Stimulated activated CD4-positive, alpha-beta T cell treated with anti-CD3 and anti-CD28 coated beads, Interleukin-4, amount 100 ng/mL, for 1 hour (primary cell): ENCODE data around the gene VBP1.
A peak's percentile ranks its signal among the peaks of the same experiment; 100 is the strongest.
"Not testable (repeated sequence)": the region's sequence is repeated elsewhere in the genome, so short reads cannot be mapped to it uniquely, and the experiment has no call there.

Experiments
- DNase-seq: peaks from one replicate; pipeline ENCODE4 v3.0.0-alpha.2; 2020

VBP1 gene, protein sequence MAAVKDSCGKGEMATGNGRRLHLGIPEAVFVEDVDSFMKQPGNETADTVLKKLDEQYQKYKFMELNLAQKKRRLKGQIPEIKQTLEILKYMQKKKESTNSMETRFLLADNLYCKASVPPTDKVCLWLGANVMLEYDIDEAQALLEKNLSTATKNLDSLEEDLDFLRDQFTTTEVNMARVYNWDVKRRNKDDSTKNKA

DNA sequence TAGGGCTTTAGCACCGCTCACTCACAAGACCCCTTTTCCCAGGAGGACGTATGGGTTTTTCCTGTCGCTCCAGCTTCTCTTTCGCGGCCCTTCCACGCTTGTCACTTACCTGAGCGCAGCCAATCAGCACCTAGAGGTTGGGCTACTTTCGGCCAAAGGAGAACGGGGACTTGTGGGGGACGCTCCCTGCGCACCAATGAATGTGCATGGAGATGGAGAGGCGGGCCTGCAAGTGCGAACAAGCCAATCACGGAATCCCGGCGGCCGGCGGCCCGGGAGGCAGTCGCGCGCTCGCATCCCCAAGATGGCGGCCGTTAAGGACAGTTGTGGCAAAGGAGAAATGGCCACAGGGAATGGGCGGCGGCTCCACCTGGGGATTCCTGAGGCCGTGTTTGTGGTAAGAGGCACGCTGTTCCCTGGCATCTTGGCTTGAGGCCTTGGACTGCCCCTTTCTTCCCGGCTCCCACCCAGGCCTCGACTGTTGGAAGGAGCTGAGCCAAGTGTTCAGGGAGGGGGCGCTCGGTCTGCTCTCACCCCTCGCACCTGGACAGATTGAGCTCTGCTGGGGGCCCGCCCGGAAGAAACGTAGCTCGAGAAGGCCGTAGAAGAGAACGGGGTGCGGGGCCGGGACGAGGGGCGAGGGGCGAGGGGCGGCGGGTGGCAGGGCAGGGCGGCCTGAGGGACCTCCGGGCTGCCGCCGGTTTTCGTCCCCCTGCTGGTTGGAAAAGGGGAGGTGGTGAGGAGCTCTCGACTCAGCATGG is at the start of gene VBP1:
VBP1 (plus strand) TSS at position 282 of the 761 bp plus-strand sequence; CDS start at position 305, 23 bp downstream.
- peak; percentile 82 for DNase-seq

DNA sequence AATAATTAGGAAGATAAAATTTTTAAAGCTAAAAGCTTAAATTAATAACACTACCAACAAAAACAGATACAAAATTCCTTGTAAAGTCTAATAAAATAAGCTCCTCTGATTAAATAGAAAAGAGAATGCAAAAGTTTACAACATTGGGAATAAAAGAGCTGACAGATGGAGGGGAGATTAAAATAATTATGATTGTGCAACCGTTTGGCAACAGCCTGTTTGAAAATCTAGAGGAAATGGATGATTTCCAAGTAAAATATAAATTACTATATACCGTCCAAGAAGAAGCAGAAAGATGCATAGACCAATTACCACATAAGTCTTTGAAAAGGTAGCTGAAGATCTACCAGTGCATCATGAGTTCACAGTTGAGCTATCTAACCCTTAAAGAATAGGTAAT is 46.4 kb upstream of the VBP1 start:
- DNase-seq: no peak

DNA sequence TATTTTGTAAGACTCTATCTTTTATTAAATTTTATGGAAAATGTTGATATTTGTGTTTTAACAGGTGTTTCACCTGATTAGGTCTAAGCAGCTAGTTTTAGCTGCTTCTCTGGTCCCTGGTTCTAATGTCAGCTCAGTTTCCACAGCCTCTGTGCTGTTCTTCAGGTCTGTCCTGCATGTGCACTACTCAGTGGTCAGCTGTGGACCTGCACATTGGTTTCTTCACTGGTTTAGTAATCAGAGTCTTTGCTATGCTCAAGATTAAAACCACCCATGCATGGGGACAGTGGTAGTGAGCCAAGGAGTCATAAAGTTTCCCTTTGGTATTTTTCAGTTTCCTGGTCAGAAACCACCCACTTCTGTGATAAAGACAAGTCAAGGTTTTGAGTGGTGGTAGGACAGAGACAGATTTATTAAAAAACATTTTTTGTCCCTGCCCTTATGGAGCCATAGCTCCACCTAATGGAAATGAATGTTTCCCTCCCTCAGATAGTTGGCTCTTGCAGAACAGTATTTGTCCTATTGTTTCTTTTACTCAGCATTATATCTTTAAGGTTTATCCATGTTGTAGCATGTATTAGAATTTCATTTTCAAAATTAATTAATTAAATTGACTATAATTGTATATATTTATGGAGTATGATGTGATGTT is 36.8 kb upstream of the VBP1 start:
- no peak for DNase-seq

DNA sequence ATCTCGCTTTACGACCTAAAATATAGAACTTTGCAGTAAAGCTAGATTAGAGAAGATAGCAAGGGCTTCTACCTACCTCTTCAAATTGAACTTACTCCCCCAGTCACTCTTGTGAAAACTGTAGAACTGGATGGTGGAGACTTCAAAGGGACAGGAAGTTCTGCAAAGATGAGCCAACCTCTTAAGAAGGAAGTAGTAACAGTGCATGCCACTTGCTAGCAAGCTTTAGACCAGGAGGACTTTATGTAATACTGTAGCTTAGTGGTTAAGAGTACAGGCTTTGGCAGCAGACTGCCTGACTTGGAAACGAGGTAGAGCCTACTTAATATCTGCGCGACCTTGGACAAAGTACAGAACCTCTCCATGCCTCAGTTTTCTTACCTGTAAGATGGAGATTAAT is 27.5 kb upstream of the VBP1 start:
- DNase-seq: no peak

DNA sequence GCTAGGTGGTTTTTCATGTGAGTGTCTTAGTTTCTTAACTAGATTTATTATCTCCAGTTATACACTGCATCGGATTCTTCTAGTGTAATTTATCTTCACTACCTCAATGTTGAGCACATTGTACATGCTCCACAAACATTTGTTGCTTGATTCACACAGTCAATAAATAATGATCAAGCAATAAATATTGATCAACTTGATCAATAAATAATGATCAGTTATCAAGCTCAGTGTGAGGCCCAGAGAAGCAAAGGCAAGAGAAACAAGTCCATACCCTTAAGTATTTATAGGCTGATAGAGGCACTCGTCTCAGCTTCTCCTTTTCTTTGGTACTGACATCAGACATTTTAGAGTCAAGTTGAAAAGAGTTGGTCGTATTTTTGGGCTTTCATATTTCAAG is 5.1 kb upstream of the VBP1 start:
- no peak for DNase-seq

DNA sequence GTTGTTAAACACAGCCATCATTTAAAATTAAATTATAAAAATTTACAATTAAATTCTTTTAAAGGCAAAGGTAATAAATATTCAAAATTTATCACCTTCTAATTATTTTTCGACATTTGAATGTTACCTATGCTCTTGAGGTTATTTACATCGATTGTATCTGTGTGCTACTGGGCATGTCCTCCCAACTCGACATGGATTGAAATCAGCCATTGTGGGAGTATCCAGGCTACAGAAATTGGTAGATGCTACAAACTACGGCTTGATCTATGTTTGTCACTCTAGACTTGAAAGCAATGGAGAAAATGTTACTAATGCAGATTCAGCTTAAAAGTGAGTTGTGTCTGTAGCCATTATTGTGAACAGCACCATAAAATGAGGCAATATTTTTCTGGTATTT is 2.5 kb upstream of the VBP1 start:
- DNase-seq: no peak

DNA sequence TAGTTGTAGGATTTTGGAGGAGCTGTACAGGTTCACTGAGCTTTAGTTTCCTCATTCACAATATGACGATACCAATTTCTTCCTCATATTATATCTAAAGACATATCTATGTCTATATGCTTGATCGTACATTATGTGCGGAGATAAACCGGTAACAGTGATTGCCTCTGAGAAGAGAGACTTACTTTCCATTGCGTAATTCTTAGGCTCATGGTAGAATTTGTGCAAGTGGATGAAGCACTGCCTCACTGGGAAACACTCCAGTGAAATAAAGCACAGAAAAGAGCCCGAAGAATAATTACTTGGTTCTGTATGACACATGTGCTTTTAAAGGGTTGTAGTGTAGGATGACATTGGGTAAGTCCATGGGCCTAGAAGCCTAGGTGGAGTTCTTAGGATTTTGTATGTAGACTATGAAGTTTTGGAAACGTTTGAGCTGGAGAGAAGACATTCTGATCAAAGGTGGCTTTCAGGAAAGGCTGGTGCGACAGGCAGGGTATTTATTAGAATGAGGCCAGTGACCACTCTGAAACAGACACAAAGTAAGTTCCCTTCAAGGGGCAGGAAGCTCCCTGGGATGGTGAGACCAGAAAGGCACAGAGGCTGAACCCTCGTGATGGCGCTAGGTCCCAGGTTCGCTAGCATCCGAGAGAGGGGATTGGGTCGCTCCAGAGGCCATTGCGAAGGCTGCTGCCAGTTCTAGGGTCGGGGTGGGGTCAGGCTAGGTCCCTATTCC is 649 bp upstream of the VBP1 start:
- no peak for DNase-seq

DNA sequence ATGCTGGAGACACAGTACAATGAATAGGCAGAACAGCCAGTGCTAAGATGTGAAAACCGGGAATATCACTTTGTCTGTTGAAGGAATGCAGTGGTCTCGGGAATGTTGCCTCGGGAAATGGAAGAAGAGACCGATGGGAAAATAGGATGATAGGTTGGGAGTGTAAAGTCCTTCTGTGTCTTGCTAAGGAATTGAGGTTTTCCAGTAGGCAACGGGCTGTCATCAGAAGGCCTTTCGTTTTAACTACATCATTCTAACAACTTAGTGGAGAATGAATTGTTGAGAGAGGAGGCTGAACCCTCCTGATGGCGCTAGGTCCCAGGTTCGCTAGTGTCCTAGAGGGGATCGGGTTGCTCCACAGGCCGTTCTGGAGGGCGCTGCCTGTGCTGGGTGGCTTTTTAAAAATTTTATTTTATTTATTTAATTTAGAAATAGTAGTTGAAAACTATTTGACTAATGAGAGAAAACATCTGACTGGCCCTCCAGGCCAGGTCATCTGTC is 730 bp downstream of the VBP1 start:
- DNase-seq: no peak

DNA sequence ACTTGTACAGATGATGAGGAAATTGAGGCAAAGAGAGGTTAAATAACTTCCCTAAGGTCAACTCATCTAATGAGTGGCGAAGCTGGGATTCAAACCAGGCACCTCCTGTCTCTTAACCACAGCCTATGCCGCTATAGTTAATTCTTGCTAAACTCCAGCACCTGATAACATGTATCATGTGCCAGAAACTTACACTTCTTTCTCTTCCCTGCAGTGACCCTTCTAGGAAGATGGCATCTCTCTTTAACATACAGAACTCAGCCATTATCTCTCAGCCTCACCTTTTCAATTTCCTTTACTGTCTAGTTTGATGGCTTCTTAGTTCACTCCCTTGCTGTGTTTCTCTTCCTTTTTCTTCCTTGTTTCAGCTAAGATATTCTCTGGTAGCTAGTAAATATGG is 2.5 kb downstream of the VBP1 start:
- DNase-seq: no peak

DNA sequence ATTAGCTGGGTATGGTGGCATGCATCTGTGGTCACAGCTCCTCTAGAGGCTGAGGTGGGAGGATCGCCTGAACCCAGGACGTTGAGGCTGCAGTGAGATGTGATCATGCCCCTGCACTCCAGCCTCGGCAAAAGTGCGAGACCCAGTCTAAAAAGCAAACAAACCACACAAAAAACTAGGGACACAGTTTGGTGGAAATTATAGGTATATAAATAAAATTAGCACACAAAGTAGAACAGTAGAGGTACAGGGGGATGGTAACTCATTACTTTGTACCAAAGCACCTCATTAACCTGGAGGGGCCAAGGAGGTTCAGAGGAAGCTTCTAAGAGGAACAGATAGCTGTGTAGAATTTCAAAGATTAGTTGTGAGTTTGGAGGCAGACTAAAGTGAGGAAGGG is 5.1 kb downstream of the VBP1 start:
- DNase-seq: no peak

DNA sequence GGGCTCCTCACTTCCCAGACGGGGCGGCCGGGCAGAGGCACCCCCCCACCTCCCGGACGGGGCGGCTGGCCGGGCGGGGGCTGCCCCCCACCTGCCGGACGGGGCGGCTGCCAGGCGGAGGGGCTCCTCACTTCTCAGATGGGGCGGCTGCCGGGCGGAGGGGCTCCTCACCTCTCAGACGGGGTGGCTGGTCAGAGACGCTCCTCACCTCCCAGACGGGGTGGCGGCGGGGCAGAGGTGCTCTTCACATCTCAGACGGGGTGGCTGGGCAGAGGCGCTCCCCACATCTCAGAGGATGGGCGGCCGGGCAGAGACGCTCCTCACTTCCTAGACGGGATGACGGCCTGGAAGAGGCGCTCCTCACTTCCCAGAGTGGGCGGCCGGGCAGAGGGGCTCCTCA is 7.5 kb downstream of the VBP1 start:
- not testable (repeated sequence) for DNase-seq

DNA sequence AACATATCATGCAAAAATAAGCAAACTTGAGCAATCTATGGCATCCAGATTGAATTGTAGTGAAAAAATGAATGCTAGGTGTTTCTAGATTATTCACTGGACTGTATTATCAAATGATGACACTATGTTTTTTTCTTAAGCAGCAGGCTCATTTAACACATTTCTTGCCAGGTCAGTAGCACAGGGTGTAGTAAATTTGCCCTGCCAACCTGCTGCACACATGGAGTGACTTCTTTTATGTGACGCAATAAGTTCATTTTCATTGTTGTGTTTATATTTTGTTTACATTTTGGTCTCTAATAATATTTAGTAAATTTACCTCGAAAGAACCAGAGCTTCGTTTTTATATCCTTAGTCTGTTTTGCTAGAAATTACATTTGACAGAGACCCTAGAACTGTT is 9.5 kb downstream of the VBP1 start:
- DNase-seq: no peak

DNA sequence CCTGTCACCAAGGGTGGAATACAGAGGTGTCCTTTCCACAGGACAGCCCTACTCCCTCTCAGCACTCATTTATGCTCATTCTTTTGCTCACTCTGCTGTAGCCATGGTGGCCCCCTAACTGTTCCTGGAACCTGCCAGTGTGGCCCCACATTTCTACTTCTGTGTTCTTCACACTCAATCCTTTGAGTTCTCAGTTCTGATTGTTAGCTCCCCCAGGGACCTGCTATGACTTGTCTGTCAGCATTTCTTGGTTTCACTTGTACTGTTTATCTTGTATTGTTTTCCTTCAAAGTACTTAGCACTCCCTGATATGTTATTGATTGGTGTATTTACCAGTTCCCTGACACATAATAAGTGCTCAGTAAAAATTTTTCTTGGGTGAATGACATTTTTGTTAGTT is 14.9 kb downstream of the VBP1 start:
- DNase-seq: no peak

DNA sequence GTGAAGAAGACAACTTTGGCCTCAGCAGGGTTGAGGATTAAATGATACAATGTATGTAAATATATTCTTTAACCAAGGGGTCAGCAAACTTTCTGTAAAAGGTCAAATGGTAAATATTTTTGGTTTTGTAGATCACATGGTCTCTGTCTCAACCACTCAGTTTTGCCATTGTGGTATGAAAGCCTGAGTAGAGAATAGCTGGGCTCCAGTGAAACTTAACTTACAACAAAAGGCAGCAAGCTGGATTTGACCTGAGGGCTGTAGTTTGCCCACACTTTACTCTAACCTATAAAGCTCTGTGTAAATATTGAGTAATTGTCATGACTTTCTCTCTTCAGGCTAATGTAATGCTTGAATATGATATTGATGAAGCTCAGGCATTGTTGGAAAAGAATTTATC is 19.6 kb downstream of the VBP1 start:
- DNase-seq: no peak

DNA sequence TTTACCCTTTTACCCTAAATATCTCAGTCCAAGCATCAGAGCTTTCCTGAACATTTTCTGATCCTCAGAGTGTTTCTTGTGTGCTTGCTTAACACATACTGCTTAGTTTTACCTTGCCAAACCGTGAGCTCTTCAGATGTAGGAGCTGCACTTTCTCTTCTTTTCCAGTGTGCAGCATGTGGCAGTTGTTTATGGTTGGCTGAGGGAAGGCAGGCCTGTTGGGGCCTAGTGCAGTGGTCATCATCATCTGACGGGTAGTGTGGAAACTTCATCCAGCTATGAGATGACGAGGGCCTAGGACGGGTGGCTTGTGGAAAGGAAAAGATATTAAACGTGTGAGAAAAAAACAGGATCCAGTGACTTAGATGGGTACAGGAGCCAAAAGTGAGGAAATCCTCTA is 21.5 kb downstream of the VBP1 start:
- DNase-seq: no peak

DNA sequence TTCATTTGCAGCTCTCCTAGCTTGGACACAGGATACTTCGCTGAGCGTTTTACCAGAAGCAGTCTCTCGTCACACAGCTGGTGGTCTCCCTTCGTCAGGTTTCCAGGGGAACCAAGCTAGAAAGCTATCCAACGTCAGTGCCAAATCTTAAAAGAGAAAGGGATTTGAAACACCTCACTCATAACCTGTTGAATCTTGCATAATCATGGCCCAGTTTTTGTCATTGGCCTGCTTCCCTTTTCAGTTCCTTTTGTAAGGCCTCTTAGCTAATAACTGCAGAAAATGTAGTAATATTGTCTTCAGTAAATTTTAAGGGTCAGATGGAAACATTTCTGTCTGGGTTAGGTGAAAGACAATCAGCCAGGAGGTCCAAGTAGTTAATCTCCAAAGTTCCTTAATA is 26.0 kb downstream of the VBP1 start:
- DNase-seq: no peak

DNA sequence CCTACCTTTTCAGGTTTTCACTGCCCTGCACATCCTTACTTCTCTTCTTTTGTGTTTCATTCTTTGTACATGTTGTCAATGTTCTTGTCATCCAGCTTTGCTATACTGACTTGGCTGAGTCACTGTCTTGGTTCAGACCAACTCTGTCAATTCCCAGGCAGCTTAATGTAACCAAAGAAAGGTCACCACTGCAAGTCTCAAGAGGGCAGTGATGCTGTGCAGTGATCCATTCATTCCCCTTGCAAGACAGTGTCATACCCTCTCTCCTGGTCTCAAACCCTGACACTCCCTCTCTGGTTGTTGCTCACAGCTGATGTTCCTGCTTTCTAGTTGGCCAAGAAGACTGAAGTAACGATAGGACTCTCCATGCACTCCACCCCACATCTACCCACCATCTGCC is 30.5 kb downstream of the VBP1 start:
- no peak for DNase-seq

DNA sequence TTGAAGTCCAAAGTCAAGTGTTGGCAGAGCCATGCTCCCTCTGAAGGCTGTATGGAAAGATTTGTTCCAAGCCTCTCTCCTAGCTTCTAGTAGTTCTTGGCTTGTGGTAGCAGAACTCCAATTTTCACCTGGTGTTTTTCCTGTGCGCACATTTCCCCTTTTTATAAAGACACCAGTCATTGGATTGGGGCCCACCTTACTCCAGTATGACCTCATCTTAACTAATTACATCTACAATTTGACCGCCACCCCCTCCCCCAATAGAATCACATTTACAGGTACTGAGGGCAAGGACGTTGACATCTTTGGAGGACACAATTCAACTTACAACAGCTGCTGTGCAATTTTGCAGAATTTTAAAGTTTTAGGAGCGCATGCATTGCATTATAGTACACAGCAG is 31.2 kb downstream of the VBP1 start:
- DNase-seq: no peak

DNA sequence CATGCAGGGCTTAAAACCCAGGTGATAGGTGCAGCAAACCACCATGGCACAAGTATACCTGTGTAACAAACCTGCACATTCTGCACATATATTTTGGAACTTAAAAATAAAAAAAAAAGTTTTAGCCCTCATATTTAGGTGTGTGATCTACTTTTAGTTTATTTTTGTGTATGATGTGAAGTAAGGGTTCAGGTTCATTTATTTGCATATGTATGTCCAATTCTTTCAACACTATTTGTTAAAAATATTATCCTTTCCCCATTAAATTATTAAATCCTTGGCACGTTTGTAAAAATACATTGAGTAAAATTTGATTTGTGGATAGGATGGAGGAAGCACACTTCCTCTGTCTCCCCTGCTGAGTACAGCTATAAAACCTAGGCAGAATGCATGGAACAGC is 35.1 kb downstream of the VBP1 start:
- no peak for DNase-seq

DNA sequence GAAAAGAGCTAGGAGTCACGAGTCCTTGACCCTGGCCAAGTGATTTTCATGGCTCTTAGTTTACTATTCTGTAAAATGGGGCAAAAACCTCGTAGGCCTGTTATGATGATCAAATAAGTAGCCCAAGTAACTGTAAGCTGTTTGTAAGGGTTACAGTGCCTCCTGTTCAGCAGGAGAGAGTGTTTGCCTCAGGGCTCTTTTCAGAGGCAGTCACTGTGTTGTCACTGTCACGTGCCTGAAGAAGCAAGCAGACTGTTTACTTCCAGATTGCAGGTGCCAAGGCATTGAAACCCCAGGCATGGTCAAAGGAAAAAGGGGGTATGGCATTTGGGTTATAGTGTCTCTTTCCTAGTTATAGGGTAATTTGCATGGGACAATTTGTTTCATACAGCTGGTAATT is 43.5 kb downstream of the VBP1 start:
- no peak for DNase-seq

DNA sequence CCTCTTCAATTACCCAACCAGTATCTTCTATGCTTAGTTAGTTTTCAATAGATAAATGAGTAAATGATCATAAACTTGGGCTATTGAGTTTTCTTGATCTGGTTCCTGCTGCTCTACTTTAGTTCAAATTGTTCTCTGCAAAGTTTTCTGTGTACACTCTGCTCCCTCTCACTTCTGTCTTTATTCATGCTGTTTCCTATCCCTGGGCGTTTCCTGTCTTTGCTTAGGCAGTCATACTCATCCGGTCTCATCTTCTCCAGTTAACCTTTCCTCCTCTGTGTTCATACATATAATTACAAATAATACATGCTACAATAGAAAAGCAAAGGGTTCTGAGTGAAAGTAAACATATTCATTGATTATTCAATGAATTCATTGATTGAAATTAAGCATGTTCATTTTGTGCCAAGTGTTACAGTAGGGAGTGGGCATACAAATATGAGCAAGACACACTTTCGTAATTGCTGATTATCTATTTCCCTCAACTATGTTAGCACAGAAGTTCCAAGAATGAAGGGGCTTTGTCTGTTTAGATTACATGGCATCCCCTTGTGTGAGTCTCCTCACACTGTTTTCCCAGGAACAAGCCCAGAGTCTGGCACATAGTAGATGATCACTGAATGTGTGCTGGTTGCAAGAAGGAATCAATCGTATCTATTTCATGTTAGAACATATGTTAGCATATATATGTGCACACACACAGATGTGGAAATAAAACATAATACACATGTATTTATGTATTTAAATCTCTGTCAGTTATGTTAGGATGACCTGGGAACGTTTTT is 46.9 kb downstream of the VBP1 start:
- no peak for DNase-seq

DNA sequence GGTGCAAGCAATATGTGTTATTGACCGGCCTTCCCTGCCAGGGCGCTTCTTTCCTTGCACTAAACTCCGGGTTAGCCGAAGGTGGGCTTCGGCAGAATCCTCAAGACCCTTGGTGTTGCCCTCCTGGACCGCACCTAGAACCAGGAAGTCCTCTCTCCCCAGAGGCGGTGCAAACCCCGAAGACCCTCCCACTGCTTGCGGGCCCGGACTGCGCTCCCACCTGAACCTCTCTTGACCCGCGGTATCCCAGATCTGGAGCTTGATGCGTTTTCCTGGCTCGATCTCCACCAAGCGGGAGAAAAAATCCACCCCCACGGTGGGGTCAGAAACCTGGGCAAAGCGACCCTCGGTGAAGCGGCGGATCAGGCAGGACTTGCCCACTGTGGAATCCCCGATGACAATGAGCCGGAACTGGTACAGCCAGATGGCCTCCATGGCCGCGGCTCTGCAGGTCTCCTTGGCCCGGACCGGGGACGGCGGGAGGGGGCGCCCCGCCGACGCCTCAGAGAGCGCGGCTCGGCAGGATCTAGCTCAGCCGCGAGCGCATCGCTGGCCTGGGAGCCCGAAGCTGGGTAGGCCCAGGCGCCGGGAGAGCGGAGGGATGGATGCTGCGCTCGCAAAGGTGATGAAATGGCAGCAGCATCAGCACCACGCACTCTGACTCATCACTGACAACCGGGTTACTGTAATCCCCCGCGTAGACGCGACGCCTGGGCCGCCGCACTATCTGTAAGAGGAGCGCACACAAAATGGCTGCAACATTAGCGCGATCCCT is 47.8 kb downstream of the VBP1 start, which contains the start of gene RAB39B:
RAB39B (minus strand) TSS at position 638 of the 775 bp plus-strand sequence; CDS start at position 435, 203 bp downstream.
- peak; percentile 70 for DNase-seq
